DMS79 treated with DMSO at 0.1 percent for 48 hours (cell line): ENCODE results near the gene MBNL2.
A peak's percentile ranks its signal among the peaks of the same experiment; 100 is the strongest.

Experiments used
- DNase-seq: peaks from one replicate; lab custom pipeline; 2025; lab: John Stamatoyannopoulos, UW

Gene MBNL2

GRCh38 chr13:97253581-97254293 lies 31.6 kb downstream of the MBNL2 start:
- DNase-seq, result no peak

DNA sequence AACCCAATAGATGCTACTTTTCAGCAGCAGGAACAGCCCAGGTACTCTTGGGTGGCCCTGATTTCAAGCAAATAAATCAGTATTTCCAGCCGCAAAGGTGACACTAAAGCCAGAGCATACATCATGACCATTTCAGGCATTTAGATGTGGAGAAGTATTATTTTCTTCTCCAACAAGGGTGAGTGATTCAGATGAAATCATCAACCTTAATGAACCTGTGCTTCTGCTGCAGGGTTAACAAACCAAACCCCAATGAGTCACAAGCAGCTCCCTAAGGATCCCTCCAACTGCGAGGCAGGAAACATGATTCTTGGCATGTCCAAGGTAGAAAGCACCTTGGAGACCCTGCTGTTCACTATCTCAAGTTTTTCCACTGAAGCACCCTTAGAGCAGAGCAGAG lies 32.7 kb downstream of the MBNL2 start:
- no peak for DNase-seq

DNA sequence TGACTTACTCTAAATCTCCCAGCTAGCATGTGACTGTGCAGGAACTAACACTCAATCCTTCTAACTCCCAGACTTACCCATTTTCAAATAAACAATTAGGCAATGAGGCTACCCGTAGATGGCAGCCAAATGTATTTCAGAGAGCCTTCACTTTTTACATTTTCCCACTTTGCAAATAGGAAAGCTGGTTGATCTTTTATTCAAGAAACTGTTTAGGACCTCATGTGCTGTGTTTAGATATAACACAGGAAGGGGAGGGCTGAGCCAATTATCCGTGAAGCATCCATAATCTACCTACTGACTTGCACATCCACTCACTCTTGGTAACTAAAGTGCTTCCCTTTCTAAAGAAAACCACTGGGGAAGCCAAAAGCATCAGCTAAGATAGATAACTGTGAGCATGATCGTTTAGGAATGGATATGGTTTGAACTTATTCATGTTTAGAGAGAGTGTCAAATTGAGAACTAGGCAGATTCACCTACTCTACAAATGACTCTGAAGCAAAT lies 33.4 kb downstream of the MBNL2 start:
- no peak for DNase-seq

- DNase-seq, result no peak
Measured at GRCh38 chr13:97256343-97256783, 34.2 kb downstream of the MBNL2 start.

- DNase-seq, result peak; percentile 72
Measured at GRCh38 chr13:97257228-97257755, 35.2 kb downstream of the MBNL2 start.

DNA sequence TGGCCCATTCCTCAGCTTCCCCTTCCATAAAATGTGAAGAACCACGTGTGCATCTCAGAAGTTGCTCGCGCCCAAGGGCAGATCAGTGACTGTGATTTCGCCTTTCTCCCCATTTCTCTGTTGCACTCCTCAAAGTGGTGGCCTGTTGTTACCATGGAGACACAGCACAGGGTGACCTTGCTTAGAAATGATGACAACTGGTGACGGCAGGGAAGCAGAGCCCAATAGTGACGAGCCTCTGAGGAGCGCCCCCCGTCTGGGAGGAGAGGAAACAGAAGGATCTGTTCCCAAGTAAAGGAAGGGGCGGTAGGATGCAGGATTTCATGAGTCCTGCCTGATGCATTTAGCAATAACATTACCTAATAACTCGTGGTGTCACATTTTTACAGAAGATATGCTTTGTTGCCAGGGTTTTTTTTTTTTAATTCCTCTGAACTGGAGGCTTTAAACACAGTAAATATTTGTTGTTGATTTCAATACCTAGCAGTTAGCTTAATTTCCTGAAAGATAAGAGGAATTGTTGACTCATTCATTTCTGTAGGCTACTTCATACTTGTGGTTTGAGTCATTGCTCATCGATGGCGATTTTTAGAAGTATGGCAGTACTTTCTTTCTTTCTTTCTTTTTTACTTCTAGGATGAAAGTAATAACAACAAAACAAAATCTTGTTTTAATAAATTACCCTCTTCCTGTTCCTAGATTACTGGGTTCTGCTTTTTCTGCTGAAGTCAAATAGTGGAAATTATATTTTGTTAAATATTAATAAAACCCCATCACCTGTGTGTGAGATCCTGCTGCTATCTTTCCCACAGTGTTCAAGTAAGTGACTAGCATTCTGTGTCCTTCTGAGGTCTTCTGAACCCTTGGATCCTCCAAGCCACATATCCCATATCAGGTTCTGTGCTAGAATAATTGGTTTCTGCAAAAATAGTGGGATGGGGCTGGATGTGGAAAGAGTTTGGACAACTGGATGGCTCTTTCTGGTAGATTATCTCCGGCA lies 36.0 kb downstream of the MBNL2 start:
- no peak for DNase-seq

DNA sequence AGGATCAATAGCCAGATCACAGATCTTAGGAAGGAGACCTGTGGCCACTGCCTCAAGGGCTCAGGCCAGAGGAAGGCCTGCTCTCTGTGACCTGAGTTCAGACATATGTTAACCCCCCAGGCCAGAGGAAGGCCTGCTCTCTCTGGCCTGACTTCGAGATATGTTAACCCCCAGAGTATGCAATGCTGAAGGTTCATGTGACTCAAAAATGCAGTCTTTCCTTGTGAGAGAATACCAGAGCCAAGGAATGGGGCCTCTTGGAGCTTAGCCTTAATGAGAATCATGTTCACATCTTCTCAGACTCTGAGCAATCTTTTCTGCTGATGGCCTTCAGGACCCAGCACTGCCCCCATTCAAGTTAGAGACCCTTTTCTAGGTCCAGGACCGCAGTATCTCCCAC lies 36.7 kb downstream of the MBNL2 start:
- DNase-seq, result no peak

DNA sequence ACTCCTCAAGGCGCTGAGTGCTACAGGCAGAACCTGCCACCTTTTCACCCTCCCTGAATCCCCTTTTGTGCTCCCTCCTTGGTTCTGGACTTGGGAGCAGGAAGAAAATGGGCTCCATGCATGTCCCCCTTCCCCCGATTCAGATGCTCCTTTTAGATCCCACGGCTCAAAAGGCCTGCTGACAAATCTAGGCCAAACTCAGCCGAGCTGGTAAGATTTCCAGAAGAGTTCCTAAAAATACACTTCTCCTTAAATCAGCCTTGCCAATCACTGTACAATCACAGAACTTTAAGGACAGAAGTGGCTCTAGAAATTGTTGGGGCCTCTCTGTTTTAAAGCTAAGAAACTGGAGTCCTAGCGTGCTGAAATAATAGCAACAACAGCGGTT lies 37.3 kb downstream of the MBNL2 start:
- no peak for DNase-seq

GRCh38 chr13:97259798-97260714 lies 37.9 kb downstream of the MBNL2 start:
- DNase-seq, result no peak

DNA sequence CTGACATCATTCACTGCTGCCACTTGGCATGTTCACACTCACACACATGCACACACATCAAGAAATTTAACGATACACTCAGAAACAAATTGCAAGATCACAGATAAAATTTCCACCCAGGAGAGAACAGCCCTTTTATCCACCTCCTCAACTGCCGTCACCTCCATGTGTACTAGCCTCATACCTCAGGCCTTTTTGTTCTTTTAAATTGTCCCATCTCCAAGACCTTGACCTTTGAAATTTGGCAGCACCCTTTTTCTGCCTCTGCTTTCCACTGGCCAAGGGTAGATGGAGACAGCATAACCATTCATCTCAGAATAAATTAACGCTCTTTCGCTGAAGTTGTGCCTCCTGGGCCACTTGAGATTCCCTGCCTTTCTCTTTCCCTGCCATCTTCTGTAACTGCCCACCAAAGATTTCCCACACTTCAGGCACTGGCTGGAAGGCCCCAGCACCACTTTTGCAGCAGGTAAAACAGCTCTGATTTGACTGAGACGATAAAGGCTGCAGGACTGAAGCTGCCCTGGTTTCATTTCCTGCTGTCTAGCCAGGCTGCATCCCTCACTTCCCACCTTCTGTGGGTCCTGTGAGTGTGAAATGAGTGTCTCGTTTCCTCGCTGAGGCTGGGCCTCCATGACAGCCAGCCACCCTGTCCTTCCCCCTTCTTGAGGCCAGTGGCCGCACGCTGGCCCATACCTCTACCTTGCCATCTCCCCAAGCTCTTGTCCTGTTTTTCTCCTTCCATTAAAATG lies 39.3 kb downstream of the MBNL2 start:
- no peak for DNase-seq

- no peak for DNase-seq
Measured at GRCh38 chr13:97262058-97262457, 39.9 kb downstream of the MBNL2 start.

- DNase-seq, result no peak
Measured at GRCh38 chr13:97263160-97263559, 41.0 kb downstream of the MBNL2 start.

GRCh38 chr13:97264663-97265062 lies 42.5 kb downstream of the MBNL2 start:
- DNase-seq, result no peak

- peak; percentile 90 for DNase-seq
Measured at GRCh38 chr13:97266332-97266731, 44.2 kb downstream of the MBNL2 start.

DNA sequence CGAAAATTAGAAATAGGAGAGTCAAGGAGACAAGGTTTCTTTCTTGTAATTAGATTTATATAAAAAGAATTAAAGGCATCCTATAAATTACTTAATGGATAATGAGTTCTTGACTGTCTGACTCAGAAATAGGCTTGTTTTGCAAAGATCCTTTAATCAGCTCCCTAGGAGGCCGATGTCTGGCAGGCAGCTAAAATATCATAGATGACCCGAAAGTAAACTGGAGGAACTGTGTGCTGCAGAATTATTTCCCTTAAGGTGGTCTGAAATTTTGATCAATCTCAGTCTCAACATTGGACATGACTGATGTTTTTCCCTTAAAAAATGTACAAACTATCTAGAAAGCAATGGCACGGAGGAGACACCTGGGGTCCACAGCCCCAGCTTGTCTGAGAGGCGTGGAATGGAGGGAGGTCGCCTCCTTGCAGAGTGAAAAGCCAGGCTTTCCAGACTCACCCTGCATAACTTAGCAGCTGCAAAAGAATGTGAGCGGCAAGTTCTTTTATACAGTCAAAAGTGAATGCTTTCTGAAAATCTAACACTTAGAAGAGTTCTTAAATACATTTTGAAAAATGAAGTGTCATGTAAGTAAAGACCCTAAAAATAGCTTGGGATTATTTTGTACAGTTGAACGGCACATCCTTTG lies 44.8 kb downstream of the MBNL2 start:
- DNase-seq, result no peak

- DNase-seq, result no peak
Measured at GRCh38 chr13:97267418-97268059, 45.4 kb downstream of the MBNL2 start.

DNA sequence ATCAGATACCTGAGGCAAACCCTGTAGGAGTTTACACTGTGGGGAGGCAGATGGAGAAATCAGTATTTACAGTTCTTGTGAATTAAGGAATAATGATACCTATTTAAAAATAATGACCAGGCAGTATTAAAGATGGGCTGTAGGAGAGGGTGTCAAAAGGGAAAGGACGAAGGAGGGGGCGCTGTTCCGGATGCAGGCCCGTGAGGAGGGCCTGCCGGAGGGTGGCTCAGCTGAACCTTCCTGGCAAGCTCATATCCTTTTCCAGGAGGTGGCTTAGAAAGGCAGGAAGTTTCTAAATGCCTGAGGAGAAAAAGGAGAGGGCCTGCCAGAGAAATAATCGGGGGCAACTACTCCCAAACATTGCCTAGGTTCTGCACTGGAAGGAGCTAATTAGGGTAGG lies 46.6 kb downstream of the MBNL2 start:
- no peak for DNase-seq

GRCh38 chr13:97269603-97270002 lies 47.5 kb downstream of the MBNL2 start:
- no peak for DNase-seq

DNA sequence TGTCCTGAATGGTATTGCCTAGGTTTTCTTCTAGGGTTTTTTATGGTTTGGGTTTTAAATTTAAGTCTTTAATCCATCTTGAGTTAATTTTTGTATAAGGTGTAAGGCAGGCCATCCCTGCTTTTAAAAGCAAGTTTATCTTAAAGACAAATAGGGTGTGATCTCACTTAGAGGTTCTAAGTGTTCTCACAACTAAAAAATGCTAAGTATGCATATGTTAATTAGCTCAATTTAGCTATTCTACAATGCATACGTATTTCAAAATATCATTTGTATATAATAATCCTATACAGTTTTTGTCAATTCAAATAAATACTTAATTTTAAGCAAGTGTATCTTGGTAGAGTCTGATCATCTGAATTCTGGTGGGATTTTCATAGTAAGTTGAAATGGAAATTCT lies 50.4 kb downstream of the MBNL2 start:
- no peak for DNase-seq

GRCh38 chr13:97273341-97273831 lies 51.3 kb downstream of the MBNL2 start:
- DNase-seq, result peak; percentile 20
